Smooth muscle cell (in vitro differentiated cells): ENCODE measurements around the gene PLA2G4E. TPM values are rescaled to one million over a fixed set of nuclear protein-coding genes. Genes with fewer than 3 reads are reported as not detected.

Experiments used
- DNase-seq: peaks from one replicate; lab custom pipeline; 2025; ENCODE audit not compliant: unreplicated experiment; lab: John Stamatoyannopoulos, UW
- H2AFZ ChIP-seq: fragments of 200-600 bp; sonication (generic); 2 replicates; pipeline ENCODE4 v1.6.0; 2016; ENCODE audit warnings: antibody characterized with exemption, low read depth, mild to moderate bottlenecking
- H3F3A ChIP-seq: fragments of 200-600 bp; sonication (generic); 2 replicates; pipeline ENCODE4 v1.6.0; 2017; ENCODE audit warnings: antibody characterized with exemption, low read depth
- H3K27ac ChIP-seq: fragments of 200-600 bp; sonication (generic); 2 replicates; pipeline ENCODE4 v1.5.1; 2016; ENCODE audit warnings: low read depth, mild to moderate bottlenecking
- H3K27me3 ChIP-seq: fragments of 200-600 bp; sonication (generic); 2 replicates; pipeline ENCODE4 v1.6.1; 2016; ENCODE audit warnings: low read depth, mild to moderate bottlenecking
- H3K36me3 ChIP-seq: fragments of 200-600 bp; sonication (generic); 2 replicates; pipeline ENCODE4 v1.5.1; 2016; ENCODE audit warnings: low read depth
- H3K4me1 ChIP-seq: fragments of 200-600 bp; sonication (generic); 2 replicates; pipeline ENCODE4 v1.5.1; 2016; ENCODE audit warnings: low read depth
- H3K4me2 ChIP-seq: fragments of 200-600 bp; sonication (generic); 2 replicates; pipeline ENCODE4 v1.6.0; 2016; ENCODE audit warnings: mild to moderate bottlenecking
- H3K4me3 ChIP-seq: fragments of 200-600 bp; sonication (generic); 2 replicates; pipeline ENCODE4 v1.5.1; 2016; ENCODE audit warnings: mild to moderate bottlenecking
- H3K79me2 ChIP-seq: fragments of 200-600 bp; sonication (generic); 2 replicates; pipeline ENCODE4 v1.6.0; 2016; ENCODE audit warnings: low read depth, mild to moderate bottlenecking
- H3K9ac ChIP-seq: fragments of 200-600 bp; sonication (generic); 2 replicates; pipeline ENCODE4 v1.6.0; 2016; ENCODE audit warnings: low read depth
- H3K9me3 ChIP-seq: fragments of 200-600 bp; sonication (generic); replicated peaks from 2 replicates; pipeline ENCODE4 v1.5.1; 2016; ENCODE audit warnings: low read depth
- H4K20me1 ChIP-seq: fragments of 200-600 bp; sonication (generic); 2 replicates; pipeline ENCODE4 v1.6.0; 2016; ENCODE audit warnings: low read depth
- WGBS: methylation state at CpG from one replicate; pipeline ENCODE4 v1.1.7; 2016; ENCODE audit warnings: low lambda C conversion rate; 5-methylcytosine and 5-hydroxymethylcytosine counted together
- polyA plus RNA-seq: library from polyadenylated mRNA; unstranded; fragments of >200 nt; fragmentation: Nextera tagmentation; extraction: Ambion mirVana; gene quantifications from 2 replicates; pipeline ENCODE4 v1.2.1, GENCODE V29; 2016
- total RNA-seq: library from RNA; depleted of rRNA; stranded (reverse); fragments of >200 nt; gene quantifications from 2 replicates; pipeline ENCODE4 v1.2.3, GENCODE V29; 2014
- TF ChIP-seq, protein P1 (sequence below): fragments of 200-600 bp; sonication (generic); IDR thresholded peaks from 2 replicates; pipeline ENCODE4 v1.5.1; 2017; ENCODE audit warnings: borderline replicate concordance, mild to moderate bottlenecking, antibody characterized with exemption; ENCODE audit not compliant: insufficient read depth, poor library complexity, severe bottlenecking

The PLA2G4E gene
- total and polyA plus RNA-seq, 2 experiments from 2014 or later: 1.6 TPM; not detected in 1

DNA sequence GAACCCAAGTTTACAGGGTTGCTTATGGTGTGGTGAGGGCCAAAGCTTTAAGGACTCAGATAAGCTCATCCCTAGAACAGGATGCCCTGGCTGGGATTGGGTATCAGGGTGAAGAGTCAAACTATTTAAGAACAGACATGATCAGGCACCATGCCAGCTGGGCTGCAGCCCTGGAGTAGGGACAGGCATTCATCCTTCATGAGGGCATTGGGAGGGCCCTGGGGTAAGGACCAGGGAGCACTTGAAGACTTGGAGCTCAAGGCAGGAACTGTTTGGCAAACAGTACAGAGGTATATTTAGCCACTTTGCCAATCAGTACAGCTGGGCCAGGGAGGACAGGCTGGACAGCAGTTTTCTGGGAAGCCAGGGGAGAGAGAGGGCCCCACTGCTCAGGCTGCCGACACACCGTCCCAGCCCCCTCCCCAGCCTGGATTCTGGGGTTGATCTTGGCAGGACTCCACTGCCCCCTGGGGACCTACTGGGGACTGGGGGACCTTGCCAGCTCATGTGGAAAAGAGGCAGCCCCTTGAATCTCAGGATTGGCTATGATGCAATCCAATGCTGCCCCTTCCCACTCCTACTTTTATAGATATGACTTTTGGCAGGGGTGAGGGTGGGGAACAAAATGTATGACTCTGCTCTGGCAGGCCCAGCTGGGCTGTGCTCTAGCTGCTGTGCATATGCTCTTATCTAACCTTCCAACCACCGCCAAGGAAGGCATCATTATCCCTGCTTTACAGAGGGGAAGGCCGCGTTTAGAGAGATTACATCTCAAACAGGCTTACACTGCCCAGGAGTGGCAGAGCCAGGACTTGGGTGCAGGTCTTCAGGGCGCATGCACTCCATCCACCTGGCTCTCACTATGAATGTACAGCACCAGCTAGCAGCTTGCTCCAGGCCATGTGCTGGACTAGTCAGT lies 2.3 kb downstream of the PLA2G4E start:
- Histone ChIP-seq H3K9me3 (no peaks in the 10 kb centered on the region), H3K27ac (no peak overlapping the region), H3K79me2 (no peaks in the 10 kb centered on the region), H3K4me3 (no peak overlapping the region), H3K9ac (no peak overlapping the region), H3K36me3 (no peaks in the 10 kb centered on the region), H3K4me1 (no peaks in the 10 kb centered on the region), H2AFZ (no peak overlapping the region), H3F3A (no peaks in the 10 kb centered on the region), H3K4me2 (no peak overlapping the region), H3K27me3 (peaks cover 4% of the 10 kb centered on the region), H4K20me1 (no peaks in the 10 kb centered on the region)
- 74% methylated on average over 6 of the region's 6 CpGs for WGBS
- TF ChIP-seq, protein P1, sequence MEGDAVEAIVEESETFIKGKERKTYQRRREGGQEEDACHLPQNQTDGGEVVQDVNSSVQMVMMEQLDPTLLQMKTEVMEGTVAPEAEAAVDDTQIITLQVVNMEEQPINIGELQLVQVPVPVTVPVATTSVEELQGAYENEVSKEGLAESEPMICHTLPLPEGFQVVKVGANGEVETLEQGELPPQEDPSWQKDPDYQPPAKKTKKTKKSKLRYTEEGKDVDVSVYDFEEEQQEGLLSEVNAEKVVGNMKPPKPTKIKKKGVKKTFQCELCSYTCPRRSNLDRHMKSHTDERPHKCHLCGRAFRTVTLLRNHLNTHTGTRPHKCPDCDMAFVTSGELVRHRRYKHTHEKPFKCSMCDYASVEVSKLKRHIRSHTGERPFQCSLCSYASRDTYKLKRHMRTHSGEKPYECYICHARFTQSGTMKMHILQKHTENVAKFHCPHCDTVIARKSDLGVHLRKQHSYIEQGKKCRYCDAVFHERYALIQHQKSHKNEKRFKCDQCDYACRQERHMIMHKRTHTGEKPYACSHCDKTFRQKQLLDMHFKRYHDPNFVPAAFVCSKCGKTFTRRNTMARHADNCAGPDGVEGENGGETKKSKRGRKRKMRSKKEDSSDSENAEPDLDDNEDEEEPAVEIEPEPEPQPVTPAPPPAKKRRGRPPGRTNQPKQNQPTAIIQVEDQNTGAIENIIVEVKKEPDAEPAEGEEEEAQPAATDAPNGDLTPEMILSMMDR: no peak
- DNase-seq: no peak

DNA sequence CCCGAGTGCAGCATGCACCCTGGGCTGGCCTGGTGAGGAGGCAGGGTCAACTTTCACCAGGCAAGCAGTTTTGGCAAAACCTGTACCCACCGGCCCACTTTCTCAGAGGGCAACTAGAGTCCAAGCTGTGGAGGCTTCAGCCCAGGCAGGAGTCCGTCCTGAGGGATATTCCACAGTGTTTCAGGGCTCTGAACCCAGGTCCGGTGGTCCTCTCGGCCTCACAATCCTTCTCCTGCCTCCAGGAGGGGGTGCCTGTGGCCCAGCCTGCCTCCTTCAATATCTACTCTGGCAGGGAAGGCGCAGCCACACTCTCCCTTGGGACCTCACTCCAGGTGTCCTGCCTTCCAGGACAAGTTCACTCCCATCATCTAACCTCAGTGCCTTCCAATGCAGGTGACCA lies 3.9 kb downstream of the PLA2G4E start:
- H3K9me3 ChIP-seq: no peaks in the 10 kb centered on the region
- H3K36me3 ChIP-seq: no peaks in the 10 kb centered on the region
- WGBS: 92% methylated on average over 6 of the region's 6 CpGs

DNA sequence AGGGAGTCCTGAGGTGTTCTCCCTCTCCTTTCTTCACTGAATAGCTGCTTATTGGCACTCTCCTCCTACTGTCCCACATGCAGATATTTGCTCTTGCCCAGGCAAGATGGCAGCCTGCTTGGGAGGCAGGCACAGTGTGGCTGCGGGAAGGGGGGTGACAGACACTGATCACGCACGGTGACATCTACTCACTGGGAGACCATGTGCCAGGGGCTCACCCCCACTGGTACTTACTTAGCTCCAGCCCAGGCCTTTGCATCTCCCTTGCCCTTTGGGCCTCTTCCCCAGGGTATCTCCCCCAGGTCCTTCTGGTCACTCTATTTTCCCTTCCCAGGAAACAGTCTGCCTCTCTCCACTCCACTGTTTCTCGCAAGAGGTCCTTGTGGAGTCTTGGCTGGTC lies 6.4 kb downstream of the PLA2G4E start:
- WGBS: 94% methylated on average over 4 of the region's 4 CpGs
- H3K27me3 ChIP-seq: peaks cover 4% of the 10 kb centered on the region
- TF ChIP-seq, protein P1: no peak

More for the DNA sequence above, 3.9 kb downstream of the PLA2G4E start:
- H4K20me1 ChIP-seq: no peaks in the 10 kb centered on the region
- H3K79me2 ChIP-seq: no peaks in the 10 kb centered on the region
- no peak overlapping the region for H3K4me3 ChIP-seq
- H3K4me1 ChIP-seq: no peaks in the 10 kb centered on the region
- H2AFZ ChIP-seq: no peak overlapping the region
- peaks cover 4% of the 10 kb centered on the region for H3K27me3 ChIP-seq
- no peak overlapping the region for H3K4me2 ChIP-seq
- no peak overlapping the region for H3K27ac ChIP-seq
- TF ChIP-seq, protein P1: no peak
- DNase-seq: no peak
- no peak overlapping the region for H3K9ac ChIP-seq
- H3F3A ChIP-seq: no peaks in the 10 kb centered on the region

More for the DNA sequence above, 6.4 kb downstream of the PLA2G4E start:
- Histone ChIP-seq H2AFZ (no peak overlapping the region), H3K9ac (no peak overlapping the region), H4K20me1 (no peaks in the 10 kb centered on the region), H3K4me1 (no peaks in the 10 kb centered on the region), H3K4me3 (no peak overlapping the region), H3K9me3 (no peaks in the 10 kb centered on the region), H3F3A (no peaks in the 10 kb centered on the region), H3K27ac (no peak overlapping the region), H3K79me2 (no peaks in the 10 kb centered on the region), H3K4me2 (no peak overlapping the region), H3K36me3 (no peaks in the 10 kb centered on the region)
- no peak for DNase-seq
